Activated CD4-positive, alpha-beta T cell treated with anti-CD3 and anti-CD28 coated beads for 36 hours (primary cell): ENCODE data around the gene GAD2. TPM values are rescaled to one million over a fixed set of nuclear protein-coding genes. Genes with fewer than 3 reads are reported as not detected.
"Not testable (repeated sequence)": the region's sequence is repeated elsewhere in the genome, so short reads cannot be mapped to it uniquely, and the experiment has no call there.

Experiments
- ATAC-seq: fragments of 200-7000 bp; cut with Tn5 transposase; one replicate; pipeline ENCODE4 v1.10.0; 2021; ENCODE audit warnings: mild to moderate bottlenecking, moderate library complexity
- CTCF ChIA-PET: fragments of 350-600 bp; sonication (Branson Sonifier 250); formaldehyde crosslinking; loops from one replicate; lab custom pipeline; 2021; ENCODE audit warnings: antibody characterized with exemption; lab: Charles Lee
- POLR2A ChIA-PET: fragments of 350-600 bp; sonication (Branson Sonifier 250); formaldehyde crosslinking; loops from one replicate; lab custom pipeline; 2021; ENCODE audit warnings: antibody characterized with exemption, inconsistent platforms; lab: Charles Lee
- DNase-seq: peaks from one replicate; pipeline ENCODE4 v3.0.0-alpha.2; 2020
- H3K27ac Mint-ChIP-seq: one replicate; pipeline ENCODE4 v1.8.0; 2021; ENCODE audit warnings: mixed read lengths
- H3K27me3 Mint-ChIP-seq: one replicate; pipeline ENCODE4 v1.8.0; 2021; ENCODE audit warnings: mixed read lengths
- H3K36me3 Mint-ChIP-seq: one replicate; pipeline ENCODE4 v1.8.0; 2021; ENCODE audit warnings: low read depth, mixed read lengths
- H3K4me1 Mint-ChIP-seq: one replicate; pipeline ENCODE4 v1.8.0; 2021; ENCODE audit warnings: mixed read lengths
- H3K4me3 Mint-ChIP-seq: one replicate; pipeline ENCODE4 v1.8.0; 2021; ENCODE audit warnings: mild to moderate bottlenecking, moderate library complexity, mixed read lengths
- H3K9me3 Mint-ChIP-seq: one replicate; pipeline ENCODE4 v1.8.0; 2021; ENCODE audit warnings: low read depth, mixed read lengths
- intact Hi-C, 2 experiments: fragments of 100-400 bp; cut with DNase I in 1 of 2; cut with micrococcal nuclease in 1 of 2; formaldehyde crosslinking; loops; one replicate each; pipeline versions ENCODE4 v1.14.2 to v1.15.1; 2022 to 2024; cut with DNase I, micrococcal nuclease
- total RNA-seq, 2 experiments: library from RNA; stranded (reverse); gene quantifications; one replicate each; pipeline ENCODE4 v1.2.3, GENCODE V29; 2021

The GAD2 gene
- total RNA-seq, 2 experiments from 2014 or later, result not detected

GRCh38 chr10:26323219-26323618, 106.6 kb downstream of the GAD2 start:
- no peak for DNase-seq
- ATAC-seq, result no peak
- no peak overlapping the region for H3K27ac Mint-ChIP-seq
- peaks cover 3% of the 10 kb centered on the region for H3K27me3 Mint-ChIP-seq
- no peak overlapping the region for H3K4me3 Mint-ChIP-seq
- ChIA-PET CTCF (no interaction called here), POLR2A (no interaction called here)
- H3K9me3 Mint-ChIP-seq, result no peaks in the 10 kb centered on the region
- intact Hi-C loops, result no loop called here
- H3K36me3 Mint-ChIP-seq, result no peaks in the 10 kb centered on the region
- no peaks in the 10 kb centered on the region for H3K4me1 Mint-ChIP-seq

DNA sequence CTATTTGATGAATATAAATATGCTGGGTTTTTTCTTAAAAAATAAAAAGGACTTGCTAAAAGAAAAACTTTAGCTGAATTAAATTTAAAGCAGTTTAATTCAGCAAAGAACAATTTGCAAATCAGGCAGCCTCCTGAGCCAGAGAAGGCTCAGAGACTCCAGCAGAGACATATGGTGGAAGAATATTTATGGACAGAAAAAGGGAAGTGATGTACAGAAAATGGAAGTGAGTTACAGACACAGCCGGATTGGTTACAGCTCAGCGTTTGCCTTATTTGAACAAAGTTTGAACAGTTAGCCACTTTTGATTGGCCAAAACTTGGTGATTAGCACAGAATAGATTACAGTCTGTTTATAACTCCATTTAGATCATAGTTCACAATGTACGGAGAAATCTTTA, 110.3 kb downstream of the GAD2 start:
- Mint-ChIP-seq H3K27me3 (peaks cover 6% of the 10 kb centered on the region), H3K27ac (no peak overlapping the region), H3K36me3 (no peaks in the 10 kb centered on the region), H3K4me1 (no peaks in the 10 kb centered on the region), H3K9me3 (no peaks in the 10 kb centered on the region), H3K4me3 (no peak overlapping the region)
- CTCF ChIA-PET, result interaction anchor here (0.7 to 1.4 kb wide), 3 partner anchors 8 to 554 kb away, joined by 3 read pairs; no protein-coding TSS in a partner anchor
- ATAC-seq (no peak), DNase-seq (no peak)
- POLR2A ChIA-PET, result no interaction called here
- intact Hi-C loops, result no loop called here

- DNase-seq (no peak), ATAC-seq (no peak)
- H3K27ac Mint-ChIP-seq, result no peak overlapping the region
- H3K4me3 Mint-ChIP-seq, result no peak overlapping the region
- no peaks in the 10 kb centered on the region for H3K36me3 Mint-ChIP-seq
- H3K4me1 Mint-ChIP-seq, result no peaks in the 10 kb centered on the region
- intact Hi-C loops, result no loop called here
- no peaks in the 10 kb centered on the region for H3K9me3 Mint-ChIP-seq
- POLR2A ChIA-PET, result no interaction called here
- CTCF ChIA-PET, result interaction anchor here (1.1 to 1.4 kb wide), 2 partner anchors 7 to 553 kb away, joined by 3 read pairs; no protein-coding TSS in a partner anchor
- H3K27me3 Mint-ChIP-seq, result peaks cover 6% of the 10 kb centered on the region
These were observed 111.2 kb downstream of the GAD2 start for GRCh38 chr10:26327811-26328210.

DNA sequence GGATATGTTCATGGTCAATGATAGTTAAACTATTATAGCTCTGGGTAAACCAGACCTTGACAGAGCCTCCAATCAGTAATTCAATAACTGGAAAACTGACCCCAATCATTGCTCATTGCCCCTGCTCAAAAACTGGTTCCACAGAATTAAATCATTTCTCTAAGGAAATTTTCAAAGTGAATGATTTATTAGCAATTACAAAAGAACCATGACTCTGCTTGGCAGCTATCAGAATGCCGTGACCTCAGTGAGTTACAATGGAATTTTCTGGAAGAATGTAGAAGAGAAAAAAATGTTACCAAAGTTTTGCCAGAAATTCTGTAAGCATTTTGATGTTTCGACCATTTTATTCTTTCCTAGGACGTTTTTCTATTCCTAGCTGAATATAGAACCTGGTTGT, 114.8 kb downstream of the GAD2 start:
- intact Hi-C loops, result loop anchor here (10.0 kb wide), 3 partner anchors 363 to 1033 kb away; partner anchors contain the start of gene PDSS1 (in 1 of the 2)
- POLR2A ChIA-PET, result no interaction called here
- H3K27ac Mint-ChIP-seq, result no peak overlapping the region
- CTCF ChIA-PET, result interaction anchor here (0.8 to 10.7 kb wide), 3 partner anchors 22 to 225 kb away, joined by 4 to 105 read pairs (median 4); no protein-coding TSS in a partner anchor
- ATAC-seq (no peak), DNase-seq (no peak)
- peaks cover 6% of the 10 kb centered on the region for H3K27me3 Mint-ChIP-seq
- H3K4me1 Mint-ChIP-seq, result peaks cover 7% of the 10 kb centered on the region
- peaks cover 1% of the 10 kb centered on the region for H3K36me3 Mint-ChIP-seq
- no peak overlapping the region for H3K4me3 Mint-ChIP-seq
- peaks cover 4% of the 10 kb centered on the region for H3K9me3 Mint-ChIP-seq

- H3K9me3 Mint-ChIP-seq, result peaks cover 4% of the 10 kb centered on the region
- H3K27ac Mint-ChIP-seq, result no peak overlapping the region
- DNase-seq, result no peak
- H3K36me3 Mint-ChIP-seq, result peaks cover 1% of the 10 kb centered on the region
- peaks cover 10% of the 10 kb centered on the region for H3K4me1 Mint-ChIP-seq
- intact Hi-C loops, result loop anchor here (2.0 to 10.0 kb wide), 4 partner anchors 360 to 1030 kb away; partner anchors contain the start of gene PDSS1 (in 2 of the 2)
- H3K27me3 Mint-ChIP-seq, result no peaks in the 10 kb centered on the region
- CTCF ChIA-PET, result interaction anchor here (0.7 to 10.7 kb wide), 13 partner anchors 18 to 547 kb away, joined by 3 to 105 read pairs (median 5); no protein-coding TSS in a partner anchor
- no peak overlapping the region for H3K4me3 Mint-ChIP-seq
- POLR2A ChIA-PET, result no interaction called here
- no peak for ATAC-seq
These were observed 117.8 kb downstream of the GAD2 start for GRCh38 chr10:26334232-26334931.

DNA sequence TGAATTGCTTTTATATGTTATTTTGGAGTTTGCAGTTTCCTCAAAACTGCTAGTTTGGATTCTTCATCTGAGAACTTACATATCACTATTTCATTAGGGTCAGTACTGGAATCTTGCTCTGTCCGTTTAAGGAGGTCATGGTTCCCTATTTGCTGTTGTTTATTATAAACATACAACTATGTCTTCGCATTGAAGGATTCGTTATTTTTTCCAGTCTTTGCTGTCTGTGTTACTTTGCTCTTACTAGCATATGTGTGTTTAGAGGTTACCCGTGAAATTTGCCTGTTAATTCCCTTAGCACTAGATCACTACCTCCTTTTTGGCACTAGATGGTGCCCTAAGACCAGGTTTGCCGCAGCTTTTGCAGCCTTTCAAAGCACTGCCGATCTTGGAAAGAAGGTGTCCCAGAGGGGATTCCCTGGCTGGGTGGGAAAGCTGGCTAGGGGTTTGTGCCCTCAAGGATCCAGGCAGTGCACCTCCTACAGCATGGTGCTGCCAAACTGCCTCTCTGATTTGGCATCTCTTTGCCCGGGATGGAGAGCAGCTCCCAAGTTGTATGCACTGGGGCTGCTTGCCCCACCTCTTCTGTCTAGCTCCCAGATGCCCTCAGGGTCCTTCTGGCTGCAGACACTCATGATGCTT, 118.5 kb downstream of the GAD2 start:
- ChIA-PET POLR2A (no interaction called here), CTCF (interaction anchor here (0.6 to 10.7 kb wide), 28 partner anchors 8 to 542 kb away, joined by 3 to 105 read pairs (median 4); no protein-coding TSS in a partner anchor)
- intact Hi-C loops, result loop anchor here (1.0 to 10.0 kb wide), 10 partner anchors 102 to 1030 kb away; partner anchors contain the start of genes PDSS1 (in 2 of the 2) and APBB1IP (in 1 of the 2)
- Mint-ChIP-seq H3K4me1 (peaks cover 10% of the 10 kb centered on the region), H3K9me3 (peaks cover 4% of the 10 kb centered on the region), H3K4me3 (peak overlapping the region; percentile 60), H3K36me3 (peaks cover 1% of the 10 kb centered on the region), H3K27ac (peak overlapping the region; percentile 68), H3K27me3 (no peaks in the 10 kb centered on the region)
- peak; percentile 73 for DNase-seq
- ATAC-seq, result peak; percentile 95

DNA sequence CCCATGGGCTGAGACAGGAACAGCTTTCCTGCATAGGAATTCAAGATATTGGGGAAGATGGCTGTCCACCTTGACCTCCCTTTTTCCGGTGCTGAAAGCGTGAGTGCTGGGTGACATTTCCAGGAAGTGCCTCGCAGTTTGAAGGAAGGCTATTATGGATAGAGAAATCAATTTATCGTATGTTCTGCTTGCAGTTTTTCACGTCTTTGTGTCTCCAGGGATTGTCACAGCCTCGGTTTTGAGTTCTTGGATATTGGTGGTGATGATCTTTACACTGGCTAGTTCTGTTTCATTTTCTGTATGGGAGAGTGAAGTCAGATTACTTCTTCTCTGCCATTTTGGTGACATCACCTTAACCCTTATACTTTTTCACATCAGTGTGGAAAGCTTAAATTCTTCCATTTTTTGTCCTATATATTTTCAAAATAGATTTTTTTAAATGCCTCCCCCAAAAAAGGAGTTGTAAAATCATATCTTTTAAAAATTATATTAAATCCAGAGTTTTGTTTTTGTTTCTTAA, 119.1 kb downstream of the GAD2 start:
- DNase-seq, result no peak

DNA sequence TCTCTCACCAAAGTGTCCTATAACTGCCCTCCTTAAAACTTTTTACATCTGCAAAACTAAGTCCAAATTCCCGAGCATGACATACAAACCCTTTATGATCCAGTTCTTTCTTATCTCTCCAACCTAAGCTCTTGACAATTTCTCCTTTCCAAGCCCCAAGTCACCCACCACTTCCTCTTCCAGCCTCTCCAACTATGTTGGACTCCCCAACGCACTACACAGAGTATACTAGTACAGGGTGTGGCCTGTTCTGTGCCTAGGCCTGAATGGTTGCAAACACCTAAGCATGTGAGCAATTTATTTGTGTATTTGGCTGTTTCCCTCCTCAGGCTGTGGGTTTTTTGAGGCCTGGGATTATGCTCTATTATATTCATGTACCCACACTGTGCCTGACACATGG, 120.4 kb downstream of the GAD2 start:
- Mint-ChIP-seq H3K27ac (no peak overlapping the region), H3K4me3 (no peak overlapping the region), H3K4me1 (peaks cover 14% of the 10 kb centered on the region), H3K9me3 (peaks cover 4% of the 10 kb centered on the region), H3K36me3 (peaks cover 1% of the 10 kb centered on the region), H3K27me3 (no peaks in the 10 kb centered on the region)
- intact Hi-C loops, result loop anchor here (5.0 to 10.0 kb wide), 5 partner anchors 100 to 1028 kb away; partner anchors contain the start of genes APBB1IP (in 1 of the 2) and PDSS1 (in 1 of the 2)
- no peak for ATAC-seq
- ChIA-PET POLR2A (no interaction called here), CTCF (interaction anchor here (10.7 kb wide), 1 partner anchor 220 kb away, joined by 105 read pairs; no protein-coding TSS in a partner anchor)
- no peak for DNase-seq

More for the DNA sequence above, 119.1 kb downstream of the GAD2 start:
- peaks cover 10% of the 10 kb centered on the region for H3K4me1 Mint-ChIP-seq
- H3K9me3 Mint-ChIP-seq, result peaks cover 4% of the 10 kb centered on the region
- peak; percentile 68 for ATAC-seq
- peaks cover 1% of the 10 kb centered on the region for H3K36me3 Mint-ChIP-seq
- ChIA-PET CTCF (interaction anchor here (0.5 to 10.7 kb wide), 27 partner anchors 8 to 735 kb away, joined by 3 to 105 read pairs (median 4); no protein-coding TSS in a partner anchor), POLR2A (no interaction called here)
- H3K27ac Mint-ChIP-seq, result peak overlapping the region; percentile 68
- H3K4me3 Mint-ChIP-seq, result peak overlapping the region; percentile 60
- H3K27me3 Mint-ChIP-seq, result no peaks in the 10 kb centered on the region
- intact Hi-C loops, result loop anchor here (1.0 to 10.0 kb wide), 10 partner anchors 102 to 1029 kb away; partner anchors contain the start of genes PDSS1 (in 2 of the 2) and APBB1IP (in 1 of the 2)

GRCh38 chr10:26341701-26342100, 125.1 kb downstream of the GAD2 start:
- ChIA-PET CTCF (interaction anchor here (0.7 to 1.5 kb wide), 2 partner anchors 17 to 414 kb away, joined by 3 read pairs; no protein-coding TSS in a partner anchor), POLR2A (no interaction called here)
- Mint-ChIP-seq H3K27me3 (no peaks in the 10 kb centered on the region), H3K27ac (no peak overlapping the region), H3K36me3 (no peaks in the 10 kb centered on the region), H3K4me3 (no peak overlapping the region), H3K9me3 (no peaks in the 10 kb centered on the region), H3K4me1 (peaks cover 8% of the 10 kb centered on the region)
- intact Hi-C loops, result no loop called here
- no peak for ATAC-seq
- DNase-seq, result no peak

- H3K4me3 Mint-ChIP-seq, H3K36me3 Mint-ChIP-seq, CTCF ChIA-PET, POLR2A ChIA-PET, H3K9me3 Mint-ChIP-seq, H3K27me3 Mint-ChIP-seq, H3K27ac Mint-ChIP-seq, ATAC-seq, intact Hi-C loops, H3K4me1 Mint-ChIP-seq, DNase-seq: not testable (repeated sequence)
These were observed 132.3 kb downstream of the GAD2 start for GRCh38 chr10:26348821-26349417.
